Measurements from ENCODE around the gene ADH6.
"Not testable (repeated sequence)": the region's sequence is repeated elsewhere in the genome, so short reads cannot be mapped to it uniquely, and the experiment has no call there.

Gene ADH6

DNA sequence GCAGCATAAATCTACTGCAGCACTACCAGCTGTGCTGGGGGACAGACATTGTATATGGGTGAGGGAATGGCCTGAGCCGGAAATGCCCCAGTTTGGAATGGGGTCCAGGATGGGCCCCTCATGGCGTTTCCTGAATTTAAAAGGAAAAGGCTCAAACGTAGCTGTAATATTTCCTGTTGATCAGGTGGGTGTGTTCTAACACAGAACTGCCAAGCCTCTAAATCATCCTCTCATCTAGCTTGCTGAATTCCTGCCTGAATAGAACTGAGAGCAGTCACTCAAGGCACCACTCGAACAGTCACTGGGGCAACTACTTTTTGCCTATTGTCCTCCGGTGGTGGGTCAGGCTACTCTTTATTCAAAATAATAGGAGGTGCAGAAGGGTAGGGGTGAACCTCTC is 28.7 kb downstream of the ADH6 start:
- DNase-seq (ENCODE audit: low read depth) = no peak

DNA sequence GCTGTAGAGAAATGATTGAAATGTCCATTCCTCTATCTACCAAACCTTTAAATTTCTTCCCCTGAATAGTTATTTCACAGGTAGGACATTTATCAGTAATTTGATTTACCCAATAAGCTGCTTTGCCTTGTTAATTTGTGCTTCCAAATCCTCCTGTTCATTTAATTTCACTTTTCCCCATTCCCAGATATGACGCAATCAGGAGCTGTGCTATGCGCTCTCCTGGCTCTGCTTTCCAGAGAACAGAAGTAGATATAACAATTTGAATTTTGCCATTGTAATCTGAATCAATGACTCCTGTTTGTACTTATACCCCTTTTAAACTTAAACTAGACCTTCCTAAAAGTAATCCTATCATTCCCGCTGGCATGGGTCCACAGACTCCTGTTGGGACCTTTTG is 29.1 kb downstream of the ADH6 start:
- DNase-seq (ENCODE audit: low read depth) = not testable (repeated sequence)

DNA sequence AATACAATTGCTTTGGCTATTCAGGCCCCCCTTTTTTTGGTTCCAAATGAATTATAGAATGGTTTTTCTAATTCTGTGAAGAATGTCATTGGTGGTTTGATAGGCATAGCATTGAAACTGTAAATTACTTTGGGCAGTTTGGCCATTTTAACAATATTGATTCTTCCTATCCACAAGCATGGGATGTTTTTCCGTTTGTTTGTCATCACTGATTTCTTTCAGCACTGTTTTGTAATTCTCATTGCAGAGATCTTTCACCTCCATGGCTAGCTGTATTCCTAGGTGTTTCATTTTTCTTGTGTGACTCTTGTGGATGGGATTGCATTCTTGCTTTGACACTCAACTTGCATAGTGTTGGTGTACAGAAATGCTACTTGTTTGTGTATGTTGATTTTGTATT is 33.0 kb downstream of the ADH6 start:
- DNase-seq (ENCODE audit: low read depth) = no peak

DNA sequence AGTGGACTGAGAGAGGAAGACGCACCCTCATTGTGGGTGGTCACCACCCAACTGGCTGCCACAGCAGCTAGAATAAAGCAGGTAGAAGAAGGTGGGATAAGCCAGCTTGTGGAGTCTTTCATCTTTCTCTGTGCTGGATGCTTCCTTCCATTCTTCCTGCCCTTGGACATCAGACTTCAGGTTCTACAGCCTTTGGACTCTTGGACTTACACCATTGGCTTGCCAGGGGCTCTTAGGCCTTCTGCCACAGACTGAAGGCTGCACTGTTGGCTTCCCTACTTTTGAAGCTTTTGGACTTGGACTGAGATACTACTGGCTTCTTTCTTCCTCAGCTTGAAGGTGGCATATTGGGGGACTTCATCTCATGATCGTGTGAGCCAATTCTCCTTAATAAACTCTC is 33.5 kb downstream of the ADH6 start:
- DNase-seq (ENCODE audit: low read depth) = no peak

DNA sequence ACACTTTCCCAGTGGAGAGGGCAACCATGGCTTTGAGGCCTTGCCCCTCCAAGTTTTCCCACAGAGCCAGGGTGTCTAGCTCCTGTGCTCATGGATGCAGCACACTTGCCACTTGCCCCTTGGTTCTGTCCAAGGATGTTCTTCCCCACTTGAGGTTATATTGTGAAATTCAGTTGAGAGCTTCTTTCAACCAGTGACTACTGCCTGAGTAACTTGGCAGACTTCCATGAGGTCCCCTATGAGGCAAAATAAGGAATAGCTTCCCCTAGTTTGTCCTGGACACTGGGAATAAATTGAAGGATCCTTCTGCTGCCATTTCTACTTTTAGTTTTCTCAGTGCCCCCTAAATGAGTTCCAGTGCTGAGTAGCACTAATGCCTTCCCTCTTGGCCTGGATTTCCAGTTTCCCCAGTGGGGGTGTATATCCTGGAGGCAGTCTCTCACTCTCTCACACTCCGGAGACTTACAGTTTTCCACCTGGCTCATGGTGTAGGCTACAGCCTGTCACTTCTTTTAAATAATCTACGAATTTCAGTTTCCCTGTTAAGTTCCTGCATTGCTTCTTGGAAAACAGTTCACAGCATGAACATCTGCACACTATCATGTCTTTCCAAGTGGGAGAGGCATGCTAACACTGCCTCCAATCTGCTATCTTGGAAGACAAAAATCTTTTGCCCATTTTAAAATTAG is 38.5 kb downstream of the ADH6 start:
- DNase-seq (ENCODE audit: low read depth) = no peak

DNA sequence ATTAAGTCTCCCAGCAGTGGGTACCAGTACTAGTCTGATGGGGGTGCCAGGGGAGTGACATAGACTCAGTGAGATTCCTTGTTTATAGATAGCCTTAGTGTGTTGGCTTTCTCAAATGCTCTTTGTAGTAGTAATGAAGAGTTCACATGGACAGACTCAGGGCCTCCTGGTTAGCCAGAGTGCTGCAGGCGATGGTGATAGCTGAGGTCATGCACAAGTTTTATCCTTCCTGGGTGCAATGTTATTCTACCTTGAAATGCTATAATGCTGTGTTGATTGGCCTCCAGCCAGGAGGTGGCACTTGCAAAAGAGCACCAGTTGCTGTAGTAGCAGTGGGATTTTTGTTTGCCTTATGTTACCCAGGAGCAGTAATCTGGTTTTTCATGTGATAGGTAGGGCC is 39.4 kb downstream of the ADH6 start:
- DNase-seq (ENCODE audit: low read depth) = no peak

DNA sequence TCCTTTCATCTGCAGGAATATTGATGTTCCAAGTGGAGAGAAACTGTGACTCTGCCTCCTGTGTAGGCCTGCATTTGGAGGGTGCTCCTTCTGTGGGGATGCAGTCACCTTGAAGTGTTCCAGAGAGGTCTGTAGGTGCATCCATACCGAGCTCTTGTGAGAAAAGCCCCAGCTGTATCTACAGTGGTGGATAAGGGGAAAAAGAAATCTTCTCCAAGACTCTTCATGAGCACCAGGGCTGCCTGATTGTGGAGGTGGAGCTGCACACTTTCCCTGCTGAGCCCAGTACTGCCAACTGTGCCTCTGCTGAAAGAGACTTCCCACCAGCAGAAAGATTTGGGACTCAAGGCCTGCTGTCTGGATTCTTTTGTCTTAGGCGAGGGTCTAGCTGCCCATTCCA is 39.9 kb downstream of the ADH6 start:
- no peak for DNase-seq (ENCODE audit: low read depth)

DNA sequence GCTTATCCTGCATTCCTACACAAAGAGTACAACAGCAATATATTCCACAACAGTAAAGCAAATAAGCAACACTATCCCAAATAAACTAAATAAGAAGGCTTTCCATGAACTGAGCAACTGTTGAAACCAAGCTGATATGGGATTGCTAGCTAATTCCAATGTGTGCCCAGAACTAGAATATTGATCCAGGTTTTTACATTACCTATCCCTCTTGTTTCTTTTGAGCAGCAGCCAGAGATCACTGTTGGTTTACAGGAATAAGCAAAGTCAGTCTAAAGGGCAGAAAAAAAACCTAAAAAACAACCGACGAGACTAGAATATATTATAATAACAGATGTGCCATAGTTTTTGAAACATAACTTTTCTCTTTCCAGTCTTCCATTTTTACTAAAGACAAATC is 52.5 kb downstream of the ADH6 start:
- DNase-seq (ENCODE audit: low read depth) = no peak

DNA sequence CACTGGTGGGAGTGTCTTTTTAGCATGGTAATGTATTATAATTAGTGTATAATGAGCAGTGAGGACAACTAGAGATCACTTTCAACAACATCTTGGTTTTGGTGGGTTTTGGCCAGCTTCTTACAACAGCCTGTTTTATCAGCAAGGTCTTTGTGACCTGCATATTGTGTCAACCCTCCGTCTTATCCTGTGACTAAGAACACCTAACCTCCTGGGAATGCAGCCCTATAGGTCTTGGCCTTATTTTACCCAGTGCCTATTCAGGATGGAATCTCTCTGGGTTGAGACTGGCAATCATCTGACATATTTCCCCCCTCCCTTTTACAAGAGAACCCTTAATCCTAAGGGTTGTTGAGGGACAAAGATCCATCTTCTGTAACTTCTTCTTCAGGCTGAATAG is 53.1 kb downstream of the ADH6 start:
- DNase-seq (ENCODE audit: low read depth) = no peak

DNA sequence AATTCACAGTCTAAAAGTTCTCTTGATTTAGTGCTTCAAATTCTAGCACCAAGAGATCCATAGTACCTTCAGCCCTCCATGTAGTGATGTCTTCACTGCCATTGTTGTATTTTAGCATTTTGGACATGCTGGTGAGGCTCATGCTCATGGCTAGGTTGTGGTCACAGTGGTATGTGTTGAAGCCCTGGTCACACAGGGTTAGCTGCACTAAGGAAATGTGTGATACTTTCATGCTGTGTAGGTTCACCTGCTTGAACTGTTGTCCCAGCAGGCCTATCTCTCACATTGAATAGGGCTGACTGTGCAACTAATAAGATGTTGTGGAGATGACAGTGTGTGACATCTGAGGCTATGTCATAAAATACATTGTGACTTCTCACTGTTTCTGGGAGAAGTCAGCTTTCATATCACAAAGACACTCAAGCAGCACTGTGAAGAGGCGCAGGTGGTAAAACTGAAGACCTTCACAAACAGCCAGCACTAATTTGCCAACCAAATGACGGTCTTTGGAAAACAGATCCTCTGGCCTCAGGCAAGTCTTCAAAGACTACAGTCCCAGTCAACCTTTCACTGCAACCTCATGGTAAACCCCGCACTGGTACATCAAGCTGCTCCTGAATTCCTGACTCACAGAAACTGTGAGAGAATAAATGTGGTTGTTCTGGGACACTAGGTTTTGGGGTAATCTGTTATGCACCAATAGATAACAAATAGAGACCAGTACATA is 57.5 kb downstream of the ADH6 start:
- no peak for DNase-seq (ENCODE audit: low read depth)

DNA sequence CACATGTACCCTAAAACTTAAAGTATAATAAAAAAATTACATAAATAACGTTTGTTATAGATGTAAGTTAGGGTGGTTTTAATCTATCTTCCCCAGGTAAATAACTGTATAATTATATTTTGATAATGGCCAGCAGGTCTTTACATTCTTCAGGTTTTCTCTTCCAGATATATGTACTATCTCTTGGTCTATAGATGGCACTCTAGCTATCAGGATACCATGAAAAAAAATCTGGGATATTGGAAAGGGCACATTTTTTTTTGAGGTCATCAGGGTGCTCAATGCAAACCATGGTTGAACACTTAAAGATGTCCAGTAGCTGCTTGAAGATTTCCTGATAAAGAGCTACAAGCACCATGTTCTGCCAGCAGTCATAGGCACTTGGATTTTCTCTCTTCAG is 59.3 kb downstream of the ADH6 start:
- no peak for DNase-seq (ENCODE audit: low read depth)

DNA sequence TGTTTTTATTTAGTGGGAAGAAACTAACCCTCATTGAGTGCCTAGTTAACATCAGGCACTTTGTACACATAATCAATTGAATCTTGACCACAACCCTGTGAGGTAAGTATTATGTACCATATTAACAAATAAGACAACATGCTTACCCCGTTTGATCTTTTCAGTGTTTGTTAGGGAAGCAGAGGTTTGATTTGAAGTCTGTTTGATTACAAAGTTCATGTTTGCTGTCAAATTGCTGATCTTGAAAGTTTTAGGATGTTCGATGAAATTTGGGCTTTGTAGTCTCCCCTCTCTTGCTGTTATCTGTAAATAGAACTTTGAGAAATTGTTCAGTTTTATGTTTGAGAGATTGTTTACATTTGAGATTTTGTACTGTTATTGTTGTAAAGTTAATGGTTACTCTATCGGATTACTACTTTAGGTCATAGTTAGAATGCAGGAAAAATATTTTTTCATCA is 61.5 kb downstream of the ADH6 start:
- no peak for DNase-seq (ENCODE audit: low read depth)

DNA sequence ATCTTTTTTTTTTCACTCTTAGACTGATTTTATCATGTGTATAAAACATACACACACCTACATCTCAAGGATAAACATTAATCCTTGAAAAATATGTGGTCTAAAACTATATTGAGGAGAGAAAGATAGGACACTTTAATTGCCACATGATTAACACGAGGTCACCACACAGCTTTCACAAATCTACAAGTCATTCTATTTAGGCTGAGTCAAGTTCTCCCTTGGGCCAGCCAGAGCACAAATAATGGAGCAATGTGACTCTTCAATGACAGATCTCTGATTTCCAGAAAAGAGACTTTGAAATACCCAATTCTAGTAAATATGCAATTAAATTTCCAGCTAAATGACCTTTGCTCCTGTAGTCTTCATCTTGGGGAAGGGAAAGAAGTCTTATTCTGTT is 62.1 kb downstream of the ADH6 start:
- no peak for DNase-seq (ENCODE audit: low read depth)

DNA sequence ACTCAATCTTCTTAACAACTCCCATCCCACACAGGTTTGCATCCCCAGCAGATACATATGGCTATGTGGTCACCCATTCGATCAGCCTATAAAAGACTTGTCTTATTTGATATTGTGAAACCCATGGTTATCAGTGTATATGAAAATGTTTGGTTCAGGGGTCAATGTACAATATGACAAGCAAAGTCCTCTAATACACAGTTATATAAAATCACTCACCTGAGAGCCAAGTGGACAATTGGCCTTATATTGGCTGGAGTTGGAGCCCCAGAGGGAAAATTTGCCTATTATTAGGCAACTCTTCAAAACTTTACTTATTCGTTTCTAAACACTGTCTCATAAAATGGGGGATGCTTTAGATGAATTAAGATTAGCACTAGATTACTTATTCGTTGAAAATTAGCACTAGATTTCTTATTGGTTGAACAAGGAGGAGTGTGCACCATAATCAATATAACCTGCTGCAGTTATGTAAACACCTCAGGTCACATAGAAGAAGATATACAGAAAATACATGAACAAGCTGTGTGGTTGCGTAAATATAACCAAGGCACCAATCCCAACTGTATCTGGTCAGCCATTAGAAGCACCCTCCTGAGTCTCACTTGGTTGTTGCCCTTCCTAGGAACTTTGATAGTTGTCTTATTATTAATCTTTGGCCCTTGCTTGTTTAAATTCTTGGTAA is 64.2 kb downstream of the ADH6 start:
- DNase-seq (ENCODE audit: low read depth) = no peak
